ENCODE data around the gene MACF1.

The MACF1 gene

GRCh38 chr1:39360731-39361130, 156.2 kb downstream of the MACF1 start:
- no peak for DNase-seq (ENCODE audit: low read depth)

DNA sequence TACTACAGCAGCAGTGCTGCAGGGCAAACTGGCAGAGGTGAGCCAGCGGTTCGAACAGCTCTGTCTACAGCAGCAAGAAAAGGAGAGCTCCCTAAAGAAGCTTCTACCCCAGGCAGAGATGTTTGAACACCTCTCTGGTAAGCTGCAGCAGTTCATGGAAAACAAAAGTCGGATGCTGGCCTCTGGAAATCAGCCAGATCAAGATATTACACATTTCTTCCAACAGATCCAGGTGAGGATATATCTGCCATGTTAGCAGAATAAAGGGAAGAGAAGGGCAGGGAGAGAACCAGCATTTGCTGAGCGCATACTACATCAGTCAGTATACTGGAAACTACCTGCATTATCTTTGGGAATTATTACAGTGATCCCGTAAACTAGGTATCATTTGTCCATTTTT, 157.0 kb downstream of the MACF1 start:
- no peak for DNase-seq (ENCODE audit: low read depth)

DNA sequence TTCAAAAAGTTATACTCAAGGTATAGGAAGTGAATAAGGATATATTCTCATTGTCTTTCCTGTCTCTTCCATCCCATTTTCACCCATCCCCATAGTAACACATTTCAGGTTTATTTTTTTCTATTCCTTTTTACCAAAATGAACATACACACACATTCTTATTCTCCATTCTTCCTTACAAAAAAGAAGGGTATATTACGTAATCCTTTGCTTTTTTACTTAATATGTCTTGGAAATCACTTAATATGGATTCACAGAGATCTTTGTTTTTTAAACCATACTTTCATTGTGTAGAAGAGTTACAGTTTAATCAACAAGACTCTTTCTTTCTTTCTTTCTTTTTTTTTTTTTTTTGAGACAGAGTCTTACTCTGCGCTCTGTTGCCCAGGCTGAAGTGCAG, 158.8 kb downstream of the MACF1 start:
- no peak for DNase-seq (ENCODE audit: low read depth)

- no peak for DNase-seq (ENCODE audit: low read depth)
Observed at GRCh38 chr1:39368045-39368444, 163.6 kb downstream of the MACF1 start.

- no peak for DNase-seq (ENCODE audit: low read depth)
Observed at GRCh38 chr1:39369565-39369964, 165.1 kb downstream of the MACF1 start.

DNA sequence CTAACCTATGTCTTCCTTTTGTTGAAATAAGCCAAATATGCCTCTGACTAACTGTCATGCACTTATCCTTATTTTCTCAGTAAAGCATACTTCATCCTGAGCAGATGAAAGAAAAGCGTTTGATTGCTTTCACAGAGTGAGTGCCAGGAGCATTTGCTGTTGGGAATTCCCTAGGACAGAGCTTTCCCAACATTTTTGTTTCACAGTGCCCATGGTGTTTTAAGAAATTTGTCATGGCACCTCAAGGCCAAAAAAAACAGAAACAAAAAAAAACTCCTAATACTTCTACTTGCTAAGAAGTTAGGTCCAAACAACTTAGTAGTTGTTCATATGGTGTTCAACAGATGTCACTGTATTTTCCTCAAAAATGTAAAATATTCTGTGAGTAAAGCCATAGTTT, 166.1 kb downstream of the MACF1 start:
- DNase-seq (ENCODE audit: low read depth) = no peak

DNA sequence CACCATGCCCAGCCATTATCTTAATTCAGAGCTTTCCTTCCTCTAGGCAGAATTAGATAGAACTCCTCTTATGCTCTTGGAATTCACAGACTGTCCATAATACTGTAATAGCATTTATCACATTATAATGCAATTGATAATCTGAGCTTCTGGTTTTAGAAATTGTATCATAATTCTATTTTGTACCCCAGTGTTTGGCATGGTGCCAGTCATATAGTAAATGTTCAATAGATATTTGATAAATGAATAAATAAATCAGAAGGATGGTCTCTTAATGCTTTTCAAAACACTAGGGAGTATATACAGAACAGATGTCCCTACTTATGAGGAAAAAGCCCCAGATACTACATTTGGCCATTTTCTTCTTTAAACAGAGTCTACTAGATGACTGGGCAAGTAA, 167.6 kb downstream of the MACF1 start:
- DNase-seq (ENCODE audit: low read depth) = no peak

GRCh38 chr1:39376656-39377055, 172.2 kb downstream of the MACF1 start:
- DNase-seq (ENCODE audit: low read depth) = no peak

DNA sequence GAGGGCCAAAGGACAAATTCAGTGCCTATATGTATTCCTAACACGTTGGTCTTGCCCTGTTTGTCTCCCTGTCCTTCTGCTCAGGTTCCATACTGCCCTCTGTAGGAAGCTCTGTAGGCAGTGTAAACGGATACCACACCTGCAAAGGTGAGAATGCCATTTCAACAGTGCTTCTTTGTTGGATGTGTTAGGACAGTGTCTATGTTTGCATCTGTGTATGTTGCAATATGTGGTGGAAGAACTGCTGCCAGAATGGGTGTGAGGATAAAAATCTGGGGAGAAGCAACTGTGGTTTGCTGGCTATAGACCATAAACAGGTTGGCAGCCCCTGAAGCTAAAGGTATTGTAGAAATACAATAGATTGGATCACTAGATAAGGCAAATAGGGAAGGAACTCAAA, 173.9 kb downstream of the MACF1 start:
- no peak for DNase-seq (ENCODE audit: low read depth)

- no peak for DNase-seq (ENCODE audit: low read depth)
Observed at GRCh38 chr1:39379187-39379586, 174.7 kb downstream of the MACF1 start.

DNA sequence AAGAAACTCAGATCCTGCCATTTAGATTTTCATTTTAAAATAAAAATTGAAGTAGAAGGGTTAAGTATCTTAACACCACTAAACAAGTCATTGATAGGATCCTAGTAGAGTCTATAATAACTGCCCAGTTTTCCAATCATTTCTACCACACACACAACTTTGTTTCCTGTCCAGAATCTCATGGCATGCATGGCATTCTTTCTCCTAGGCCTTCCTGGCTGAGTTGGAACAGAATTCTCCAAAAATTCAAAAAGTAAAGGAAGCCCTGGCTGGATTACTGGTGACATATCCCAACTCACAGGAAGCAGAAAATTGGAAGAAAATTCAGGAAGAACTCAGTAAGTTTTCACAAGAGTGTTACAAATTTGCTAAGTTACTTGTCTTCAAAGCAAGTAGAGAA, 175.5 kb downstream of the MACF1 start:
- DNase-seq (ENCODE audit: low read depth) = no peak

- no peak for DNase-seq (ENCODE audit: low read depth)
Observed at GRCh38 chr1:39381839-39382238, 177.3 kb downstream of the MACF1 start.

DNA sequence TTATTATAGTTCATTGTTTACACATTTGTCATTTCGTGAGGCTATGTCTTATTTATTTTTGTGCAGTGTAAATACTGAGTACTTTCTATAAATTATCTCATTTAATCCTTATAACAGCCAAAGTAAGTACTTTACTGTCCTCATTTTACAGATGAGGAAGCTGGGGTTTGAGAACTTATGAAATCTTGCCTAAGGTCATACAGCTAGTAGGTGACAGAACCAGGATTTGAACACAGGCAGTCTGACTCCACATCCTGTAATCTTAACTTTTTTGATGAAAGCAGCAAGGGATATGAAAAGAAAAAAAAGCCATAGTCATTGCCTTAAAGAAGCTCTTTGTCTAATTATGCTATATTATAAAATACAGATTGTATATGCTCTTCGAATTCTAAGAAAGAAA, 179.8 kb downstream of the MACF1 start:
- DNase-seq (ENCODE audit: low read depth) = no peak

- no peak for DNase-seq (ENCODE audit: low read depth)
Observed at GRCh38 chr1:39385067-39385988, 180.8 kb downstream of the MACF1 start.

- DNase-seq (ENCODE audit: low read depth) = no peak
Observed at GRCh38 chr1:39386997-39387396, 182.5 kb downstream of the MACF1 start.

GRCh38 chr1:39387452-39387851, 183.0 kb downstream of the MACF1 start:
- DNase-seq (ENCODE audit: low read depth) = peak; percentile 77

DNA sequence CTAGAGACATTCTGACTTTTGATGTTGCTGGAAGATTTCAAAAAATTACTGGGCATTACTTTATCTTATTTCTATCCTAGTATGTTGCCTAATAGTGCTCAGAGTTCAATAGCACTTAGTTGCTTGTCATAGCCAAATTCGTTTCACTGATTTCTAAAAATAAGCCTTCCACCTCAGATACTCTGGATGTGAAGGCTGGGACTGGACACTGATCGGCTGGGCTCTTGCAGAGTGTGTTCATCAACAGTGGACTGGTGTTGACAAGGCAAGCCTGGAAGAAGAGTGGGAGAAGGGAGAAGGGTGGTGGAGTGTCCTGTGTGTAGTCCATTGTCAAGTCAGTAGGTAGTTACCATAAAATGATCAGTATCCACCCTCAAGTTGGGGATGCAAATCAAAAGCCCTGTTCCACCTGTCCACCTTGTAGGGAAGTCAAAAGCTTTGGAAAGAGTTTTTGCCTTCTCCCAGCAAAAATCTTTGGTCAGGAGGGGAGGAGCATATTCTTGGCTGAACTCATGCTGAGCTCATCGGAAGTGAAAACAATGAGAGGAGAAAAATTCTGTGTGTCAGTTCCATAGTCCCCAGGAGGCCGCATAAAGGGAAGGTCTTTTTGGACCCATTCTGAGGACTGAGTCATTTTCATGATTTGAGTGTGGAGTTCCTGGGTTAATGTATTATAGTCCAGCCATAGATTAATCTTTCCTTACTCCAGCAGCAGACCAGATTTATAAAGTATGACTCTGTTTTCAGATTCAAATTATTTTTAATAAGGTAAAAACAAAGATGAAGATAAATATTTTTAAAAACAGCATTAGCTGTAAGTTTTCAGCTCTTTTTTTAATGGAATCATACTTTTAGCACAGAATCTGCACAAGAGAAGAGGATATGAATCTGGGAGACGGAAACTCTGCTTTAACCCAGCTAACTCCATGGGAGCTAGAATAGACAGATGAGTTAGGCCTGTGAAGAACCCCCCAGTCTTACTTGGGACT, 187.5 kb downstream of the MACF1 start:
- peak; percentile 68 for DNase-seq (ENCODE audit: low read depth)

- DNase-seq (ENCODE audit: low read depth) = no peak
Observed at GRCh38 chr1:39392851-39393573, 188.5 kb downstream of the MACF1 start.

- no peak for DNase-seq (ENCODE audit: low read depth)
Observed at GRCh38 chr1:39393645-39394044, 189.2 kb downstream of the MACF1 start.

- no peak for DNase-seq (ENCODE audit: low read depth)
Observed at GRCh38 chr1:39394059-39394458, 189.6 kb downstream of the MACF1 start.

- no peak for DNase-seq (ENCODE audit: low read depth)
Observed at GRCh38 chr1:39394598-39394997, 190.1 kb downstream of the MACF1 start.

- DNase-seq (ENCODE audit: low read depth) = peak; percentile 61
Observed at GRCh38 chr1:39395357-39395831, 190.9 kb downstream of the MACF1 start.

Data from GM04503 (cell line).